Eye (tissue), 1 donor: ENCODE data around the gene CAP2.
"Not testable (repeated sequence)": the region's sequence is repeated elsewhere in the genome, so short reads cannot be mapped to it uniquely, and the experiment has no call there.

Experiments
- DNase-seq: peaks from one replicate; pipeline ENCODE4 v3.0.0-alpha.2; 2015

The CAP2 gene

GRCh38 chr6:17505767-17506280, 112.4 kb downstream of the CAP2 start:
- no peak for DNase-seq

- DNase-seq = no peak
These were observed 113.1 kb downstream of the CAP2 start for GRCh38 chr6:17506531-17506930.

GRCh38 chr6:17506962-17507361, 113.6 kb downstream of the CAP2 start:
- DNase-seq = no peak

DNA sequence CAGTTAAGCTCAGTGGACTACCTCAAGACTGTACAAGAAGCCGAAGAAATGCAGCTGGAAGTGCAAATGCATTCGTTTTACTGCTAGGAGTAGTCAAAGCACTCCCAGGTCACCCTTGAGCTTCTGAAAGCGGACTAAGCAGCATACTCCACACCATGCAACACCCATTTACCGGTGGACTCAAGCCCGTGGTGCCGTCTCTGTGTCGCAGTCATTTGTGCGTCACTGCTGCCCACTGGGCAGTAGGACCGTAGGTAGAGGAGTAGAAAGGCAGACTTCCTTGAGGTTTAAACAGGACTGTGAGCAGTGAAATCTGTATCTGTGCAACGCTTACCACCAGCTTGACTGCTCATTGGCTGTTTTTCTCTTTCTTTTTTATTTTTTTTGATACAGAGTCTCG, 117.7 kb downstream of the CAP2 start:
- DNase-seq = no peak

- DNase-seq = no peak
These were observed 118.2 kb downstream of the CAP2 start for GRCh38 chr6:17511580-17511979.

- DNase-seq = peak; percentile 29
These were observed 125.7 kb downstream of the CAP2 start for GRCh38 chr6:17519120-17519519.

- DNase-seq = no peak
These were observed 132.2 kb downstream of the CAP2 start for GRCh38 chr6:17525637-17526036.

DNA sequence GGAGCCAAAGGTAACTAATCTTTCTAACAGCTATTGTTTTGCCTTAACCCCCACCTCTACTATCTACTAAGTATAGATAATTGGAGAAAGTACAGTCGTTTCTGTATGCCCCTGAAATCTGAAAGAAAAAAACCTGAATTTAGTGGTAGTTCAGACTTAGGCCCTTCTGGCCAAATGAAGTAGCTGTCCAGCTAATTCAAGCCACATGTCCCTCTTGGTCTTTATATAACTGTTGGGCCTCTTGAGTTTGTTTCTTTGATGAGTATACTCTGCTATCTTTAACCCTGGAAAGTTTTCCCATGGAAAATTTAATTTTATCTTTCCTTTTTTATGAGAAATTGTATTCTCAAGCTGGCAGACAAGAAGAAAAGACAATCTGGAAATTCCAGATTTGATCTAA, 133.7 kb downstream of the CAP2 start:
- DNase-seq = no peak

DNA sequence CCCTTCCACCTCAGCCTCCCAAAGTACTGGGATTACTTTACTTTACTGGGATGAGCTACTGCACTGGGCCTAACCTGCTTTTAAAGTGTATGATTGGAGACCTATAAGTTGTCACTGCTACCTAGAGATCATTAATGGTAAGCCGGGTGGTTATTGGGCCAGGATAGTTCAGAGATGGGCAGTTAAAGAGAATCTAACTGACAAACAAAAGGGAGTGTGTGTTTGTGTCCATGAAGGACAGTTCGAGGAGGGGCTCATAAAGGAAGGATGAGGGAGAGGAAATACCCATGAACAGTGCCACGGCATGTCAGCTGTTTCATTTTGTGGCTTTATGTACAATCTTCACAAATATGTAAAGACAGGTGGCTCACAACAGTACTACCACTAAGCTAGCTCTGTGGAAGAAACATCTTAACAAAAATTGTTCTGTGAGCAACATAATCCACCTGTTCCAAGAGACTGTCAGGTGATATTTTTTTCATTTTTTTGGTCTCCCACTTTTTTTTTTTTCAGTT, 137.0 kb downstream of the CAP2 start:
- no peak for DNase-seq

- no peak for DNase-seq
These were observed 143.2 kb downstream of the CAP2 start for GRCh38 chr6:17536586-17536985.

DNA sequence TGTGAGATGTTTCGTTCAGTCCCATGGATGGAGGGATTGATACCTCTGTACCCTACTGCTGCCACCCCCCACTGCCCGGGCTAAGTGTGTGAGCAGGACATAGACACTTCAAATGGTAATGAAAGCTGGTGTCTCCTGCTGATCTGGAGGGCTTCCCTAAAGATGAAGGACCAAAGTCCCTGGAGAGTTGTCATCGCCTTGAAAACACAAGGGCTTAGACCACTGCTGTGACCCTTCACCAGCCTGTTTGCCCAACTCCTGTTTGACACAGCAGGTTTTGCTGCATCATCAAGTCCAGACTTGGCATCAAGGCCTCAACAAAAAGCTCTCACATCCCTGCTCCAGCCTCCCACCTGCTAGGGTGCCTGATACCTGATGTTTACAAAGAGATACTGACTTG, 148.8 kb downstream of the CAP2 start:
- DNase-seq = no peak

GRCh38 chr6:17545681-17546080, 152.3 kb downstream of the CAP2 start:
- not testable (repeated sequence) for DNase-seq

- DNase-seq = no peak
These were observed 158.1 kb downstream of the CAP2 start for GRCh38 chr6:17551383-17551958.

DNA sequence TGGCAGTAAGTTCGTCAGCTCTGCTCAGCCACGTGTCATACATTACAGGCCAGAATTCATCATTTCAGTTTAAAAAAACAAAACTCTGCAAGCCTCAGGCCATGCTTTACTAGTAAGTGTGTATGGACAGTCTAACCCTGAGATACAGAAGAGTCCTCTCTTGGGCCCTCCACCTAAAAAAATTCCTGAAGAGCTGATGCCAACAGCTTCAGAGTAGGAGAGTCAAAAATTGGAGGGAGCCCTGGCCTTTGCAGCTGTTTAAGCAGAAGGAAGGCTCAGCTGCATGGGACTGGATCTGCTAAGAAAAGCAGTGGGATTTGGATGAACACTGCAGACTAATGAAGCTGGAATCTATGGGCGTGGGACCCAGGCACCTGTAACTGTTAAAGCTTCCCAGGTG, 159.5 kb downstream of the CAP2 start:
- no peak for DNase-seq

DNA sequence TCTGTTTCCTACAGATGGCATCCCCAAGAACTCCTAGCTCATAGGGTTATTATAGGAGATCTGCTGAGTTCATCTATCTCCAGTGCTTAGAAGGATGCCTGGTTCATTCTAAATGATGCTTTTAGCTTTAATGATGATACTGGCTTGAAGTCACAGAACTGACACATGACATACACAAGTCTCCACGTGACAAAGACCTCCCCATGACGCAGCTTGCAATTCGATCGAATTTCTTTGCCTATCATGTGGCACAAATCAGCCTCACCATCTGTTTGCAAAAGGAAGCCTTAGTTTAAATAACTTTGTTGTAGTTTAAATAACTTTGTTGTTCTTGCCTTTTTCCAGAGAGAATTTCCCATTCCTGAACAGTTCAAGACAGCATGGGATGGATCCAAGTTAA, 162.6 kb downstream of the CAP2 start:
- DNase-seq = no peak

DNA sequence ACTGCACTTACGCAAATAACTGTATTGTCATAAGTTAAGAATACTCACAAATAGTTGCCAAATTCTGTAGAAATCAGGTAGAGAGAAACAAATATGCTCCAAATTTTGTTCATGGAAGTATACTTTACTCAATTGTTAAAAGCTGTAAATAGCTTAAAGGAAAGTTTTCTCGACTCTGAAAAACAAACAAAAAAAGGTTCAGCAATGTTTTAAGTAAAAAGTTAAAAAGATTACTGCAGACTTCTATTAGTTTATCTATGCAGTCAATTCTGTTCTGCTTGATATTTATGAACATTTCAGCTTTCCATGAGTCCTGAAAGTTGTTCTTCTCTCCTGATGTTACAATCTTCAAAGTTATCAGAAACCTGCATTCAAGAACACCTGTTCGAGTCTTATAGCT, 169.2 kb downstream of the CAP2 start:
- DNase-seq = no peak

DNA sequence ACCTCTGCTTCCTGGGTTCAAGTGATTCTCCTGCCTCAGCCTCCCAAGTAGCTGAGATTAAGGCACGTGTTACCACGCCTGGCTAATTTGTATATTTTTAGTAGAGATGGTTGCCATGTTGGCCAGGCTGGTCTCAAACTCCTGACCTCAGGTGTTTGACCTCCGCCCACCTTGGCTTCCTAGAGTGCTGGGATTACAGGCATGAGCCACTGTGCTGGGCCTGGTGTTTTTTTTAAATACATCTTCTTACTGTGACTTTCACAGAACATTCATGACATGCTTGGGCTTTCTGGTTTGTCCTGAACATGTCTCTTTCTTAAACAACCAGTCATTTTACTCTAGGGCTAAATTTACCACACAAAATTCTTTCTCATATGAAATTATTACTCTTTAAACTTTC, 172.0 kb downstream of the CAP2 start:
- DNase-seq = no peak

DNA sequence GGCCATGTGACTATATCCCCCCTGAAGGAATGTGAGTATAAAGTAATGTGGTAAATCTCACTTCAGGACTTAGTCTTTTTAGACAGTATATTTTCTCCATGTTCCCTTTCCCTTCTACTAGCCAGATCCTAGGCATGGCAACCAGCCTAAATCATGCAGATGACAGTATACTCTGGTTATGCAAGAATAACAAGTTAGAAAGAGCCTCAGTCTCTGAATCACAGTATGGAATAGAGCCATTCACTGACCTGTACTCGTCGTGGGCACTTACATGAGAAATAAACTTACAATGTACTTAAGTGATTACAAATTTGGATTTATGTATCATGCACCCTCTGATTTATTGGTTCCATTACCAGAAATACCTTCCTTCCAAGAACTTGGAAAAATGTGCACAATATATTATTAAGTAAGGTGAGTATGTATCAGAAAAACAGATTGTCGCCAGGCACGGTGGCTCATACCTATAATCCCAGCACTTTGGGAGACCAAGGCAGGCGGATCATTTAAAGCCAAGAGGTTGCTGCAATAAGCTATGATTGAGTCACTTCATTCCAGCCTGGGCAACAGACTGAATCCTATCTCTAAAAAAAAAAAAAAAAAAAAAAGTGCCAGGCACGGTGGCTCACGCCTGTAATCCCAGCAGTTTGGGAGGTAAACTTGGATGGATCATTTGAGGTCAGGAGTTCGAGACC, 181.6 kb downstream of the CAP2 start:
- DNase-seq = no peak

DNA sequence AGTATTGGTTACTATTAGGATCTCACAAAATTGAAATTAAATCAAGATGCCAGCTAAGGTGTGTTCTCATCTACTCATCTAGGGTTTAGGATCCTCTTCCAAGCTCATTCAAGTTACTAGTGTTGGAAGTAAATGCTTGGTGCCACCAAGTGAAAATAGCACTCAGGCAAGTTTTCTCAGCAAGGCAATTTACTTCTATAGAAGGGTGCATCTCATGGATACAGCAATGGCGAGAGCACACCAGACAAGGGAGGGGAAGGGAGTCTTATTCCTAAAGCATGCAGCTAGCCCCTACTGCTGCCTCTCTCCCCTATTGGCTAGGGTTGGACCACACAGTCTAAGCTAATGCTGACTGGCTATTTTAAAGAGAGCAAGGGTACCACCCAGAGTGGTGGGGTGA, 183.7 kb downstream of the CAP2 start:
- no peak for DNase-seq

DNA sequence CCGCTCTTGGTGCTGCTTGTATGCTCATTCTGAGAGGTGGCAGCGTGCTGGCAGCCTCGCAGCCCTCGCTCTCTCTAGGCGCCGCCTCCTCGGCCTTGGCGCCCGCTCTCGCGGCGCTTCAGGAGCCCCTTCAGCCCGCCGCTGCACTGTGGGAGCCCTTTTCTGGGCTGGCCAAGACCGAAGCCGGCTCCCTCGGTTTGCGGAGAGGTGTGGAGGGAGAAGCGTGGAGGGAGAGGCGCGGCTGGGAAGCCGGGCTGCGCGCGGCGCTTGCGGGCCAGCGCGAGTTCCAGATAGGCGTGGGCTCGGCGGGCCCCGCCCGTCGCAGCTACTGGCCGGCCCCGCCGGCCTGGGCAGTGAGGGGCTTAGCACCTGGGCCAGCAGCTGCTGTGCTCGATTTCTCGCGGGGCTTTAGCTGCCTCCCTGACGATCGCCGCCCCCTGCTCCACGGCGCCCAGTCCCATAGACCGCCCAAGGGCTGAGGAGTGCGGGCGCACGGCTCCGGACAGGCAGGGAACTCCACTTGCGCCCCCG, 187.2 kb downstream of the CAP2 start:
- DNase-seq = peak; percentile 79

DNA sequence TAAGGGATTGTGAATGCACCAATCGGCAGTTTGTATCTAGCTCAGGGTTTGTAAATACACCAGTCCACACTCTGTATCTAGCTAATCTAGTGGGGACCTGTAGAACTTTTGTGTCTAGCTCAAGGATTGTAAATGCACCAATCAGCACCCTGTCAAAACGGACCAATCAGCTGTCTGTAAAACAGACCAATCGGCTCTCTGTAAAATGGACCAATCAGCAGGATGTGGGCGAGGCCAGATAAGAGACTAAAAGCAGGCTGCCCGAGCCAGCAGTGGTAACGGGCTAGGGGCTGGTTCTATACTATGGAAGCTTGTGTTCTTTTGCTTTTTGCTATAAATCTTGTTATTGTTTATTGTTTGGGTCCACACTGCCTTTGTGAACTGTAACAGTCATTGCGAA, 187.9 kb downstream of the CAP2 start:
- DNase-seq = not testable (repeated sequence)

DNA sequence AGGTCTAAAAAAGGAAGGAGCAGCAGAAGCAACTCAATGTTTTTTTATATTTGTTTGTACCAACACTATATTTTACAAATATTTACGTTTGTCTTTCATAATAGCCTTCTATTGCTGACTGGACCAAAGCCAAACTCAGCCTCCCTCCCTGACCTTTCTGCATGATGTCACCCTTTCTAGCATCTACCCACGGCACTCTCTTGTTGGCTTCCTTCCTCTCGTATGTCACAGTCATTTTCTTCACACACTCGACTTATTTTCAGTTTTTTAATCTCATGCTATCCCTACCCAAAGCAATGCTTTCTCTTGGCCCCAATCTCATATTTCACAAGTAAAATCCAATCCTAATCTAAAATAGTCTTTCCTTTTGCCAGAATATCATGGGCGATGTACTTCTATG, 190.4 kb downstream of the CAP2 start:
- no peak for DNase-seq

DNA sequence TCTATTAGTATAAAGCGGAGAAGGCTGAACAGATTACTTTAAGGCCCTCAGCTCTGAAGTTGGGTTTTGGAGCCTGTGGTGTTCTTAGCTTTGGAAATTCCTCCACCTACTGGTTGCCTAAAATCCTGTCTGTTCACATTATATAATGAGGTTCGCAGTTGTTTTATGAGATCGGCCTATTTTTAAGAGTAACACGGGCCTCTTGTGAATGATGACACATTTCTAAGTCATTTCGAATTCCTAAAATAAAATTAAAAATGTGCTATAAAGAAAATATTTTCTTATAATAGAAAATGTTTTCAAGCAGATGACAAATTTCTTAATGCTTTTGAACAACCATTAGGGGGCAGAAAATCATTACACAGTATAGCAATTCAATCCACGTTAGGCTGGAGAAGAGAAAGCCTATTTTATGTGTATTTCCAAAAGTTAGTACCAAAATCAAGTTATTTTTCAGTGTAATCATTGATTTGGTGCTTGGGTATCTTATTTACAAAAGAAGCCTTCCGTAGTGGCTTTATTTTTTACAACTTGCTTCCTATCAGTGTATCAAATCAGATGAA, 190.9 kb downstream of the CAP2 start:
- peak; percentile 91 for DNase-seq
